ENCODE measurements around the gene MMP24. TPM values are rescaled to one million over a fixed set of nuclear protein-coding genes. Genes with fewer than 3 reads are reported as not detected.
A peak's percentile ranks its signal among the peaks of the same experiment; 100 is the strongest.
"Not testable (repeated sequence)": the region's sequence is repeated elsewhere in the genome, so short reads cannot be mapped to it uniquely, and the experiment has no call there.

MMP24 gene
- total and polyA plus RNA-seq, 8 donors = 0.15 to 6.2 (median 1.6) TPM; not detected in 2

- H3K4me3 ChIP-seq = no peak overlapping the region
- intact Hi-C loops (cut with DNase I; ENCODE audit: low total_unique reads) = no loop called here
- H3K9me3 ChIP-seq = peaks cover 7 to 35% (median 21%) of the 10 kb centered on the region in 4 donors
- H3K27ac ChIP-seq = peak overlapping the region in 2 of 5 donors; percentile 4 to 13
- TF ChIP-seq CTCF (IDR thresholded peaks at IDR 0.05) (no peak), POLR2A (IDR thresholded peaks at IDR 0.05) (no peak), EP300 (IDR thresholded peaks at IDR 0.05) (no peak), POLR2AphosphoS5 (IDR thresholded peaks at IDR 0.05) (no peak)
- no peaks in the 10 kb centered on the region for H3K4me1 ChIP-seq
- no peaks in the 10 kb centered on the region for H3K27me3 ChIP-seq
- H3K36me3 ChIP-seq = peaks cover 0 to 26% (median 0%) of the 10 kb centered on the region in 4 donors
- WGBS, 5 donors = 74 to 83% (median 79%) methylated on average over 1 of the region's 1 CpG
- no peak for DNase-seq
Measured at GRCh38 chr20:35200267-35200666, 26.2 kb upstream of the MMP24 start.

- 96 to 99% (median 98%) methylated on average over 5 of the region's 5 CpGs for WGBS, 5 donors
- peaks cover 7 to 26% (median 16%) of the 10 kb centered on the region in 4 donors for H3K9me3 ChIP-seq
- peaks cover 0 to 26% (median 0%) of the 10 kb centered on the region in 4 donors for H3K36me3 ChIP-seq
- H3K4me1 ChIP-seq; H3K27me3 ChIP-seq; DNase-seq; H3K27ac ChIP-seq; intact Hi-C loops (cut with DNase I; ENCODE audit: low total_unique reads); H3K4me3 ChIP-seq: not testable (repeated sequence)
Measured at GRCh38 chr20:35201467-35201866, 25.0 kb upstream of the MMP24 start.

GRCh38 chr20:35206802-35207201 is 19.7 kb upstream of the MMP24 start:
- intact Hi-C loops (cut with DNase I; ENCODE audit: low total_unique reads) = no loop called here
- peaks cover 0 to 15% (median 12%) of the 10 kb centered on the region in 4 donors for H3K4me1 ChIP-seq
- peaks cover 0 to 8% (median 0%) of the 10 kb centered on the region in 4 donors for H3K36me3 ChIP-seq
- 78 to 91% (median 86%) methylated on average over 1 of the region's 1 CpG for WGBS, 5 donors
- no peaks in the 10 kb centered on the region for H3K9me3 ChIP-seq
- H3K4me3 ChIP-seq = no peak overlapping the region
- H3K27me3 ChIP-seq = no peaks in the 10 kb centered on the region
- no peak for TF ChIP-seq POLR2A (IDR thresholded peaks at IDR 0.05)
- TF ChIP-seq CTCF (IDR thresholded peaks at IDR 0.05) = no peak
- TF ChIP-seq POLR2AphosphoS5 (IDR thresholded peaks at IDR 0.05) = no peak
- TF ChIP-seq EP300 (IDR thresholded peaks at IDR 0.05) = no peak
- no peak overlapping the region for H3K27ac ChIP-seq
- no peak for DNase-seq

- TF ChIP-seq CTCF (IDR thresholded peaks at IDR 0.05) (peak in 5 of 7 experiments; percentile 63 to 85 (median 77)), EP300 (IDR thresholded peaks at IDR 0.05) (no peak), POLR2AphosphoS5 (IDR thresholded peaks at IDR 0.05) (peak in 1 of 3 donors; percentile 60), POLR2A (IDR thresholded peaks at IDR 0.05) (no peak)
- Histone ChIP-seq H3K9me3 (no peaks in the 10 kb centered on the region), H3K4me3 (no peak overlapping the region), H3K27ac (peak overlapping the region; percentile 57 to 69 (median 63)), H3K4me1 (peaks cover 0 to 15% (median 12%) of the 10 kb centered on the region in 4 donors), H3K36me3 (peaks cover 0 to 4% (median 0%) of the 10 kb centered on the region in 4 donors), H3K27me3 (no peaks in the 10 kb centered on the region)
- intact Hi-C loops (cut with DNase I; ENCODE audit: low total_unique reads) = no loop called here
- DNase-seq = peak; percentile 82 to 94
- WGBS, 5 donors = 21 to 25% (median 24%) methylated on average over 8 of the region's 8 CpGs
Measured at GRCh38 chr20:35207950-35208611, 18.4 kb upstream of the MMP24 start.
